Dedifferentiated amniotic fluid mesenchymal stem cell (primary cell): ENCODE results near the gene FAM107B.
A peak's percentile ranks its signal among the peaks of the same experiment; 100 is the strongest.

Experiments used
- DNase-seq: peaks from one replicate; pipeline ENCODE4 v3.0.0-alpha.2; 2016; ENCODE audit errors: extremely low spot score

FAM107B gene

GRCh38 chr10:14556285-14556956, 218.3 kb downstream of the FAM107B start:
- DNase-seq, result no peak

- no peak for DNase-seq
Measured at GRCh38 chr10:14555807-14556206, 218.9 kb downstream of the FAM107B start.

GRCh38 chr10:14554491-14555205, 220.0 kb downstream of the FAM107B start:
- DNase-seq, result no peak

GRCh38 chr10:14554091-14554490, 220.6 kb downstream of the FAM107B start:
- DNase-seq, result no peak

- DNase-seq, result peak; percentile 38
Measured at GRCh38 chr10:14553448-14553847, 221.2 kb downstream of the FAM107B start.

- DNase-seq, result no peak
Measured at GRCh38 chr10:14552015-14552414, 222.7 kb downstream of the FAM107B start.

GRCh38 chr10:14550471-14550981, 224.2 kb downstream of the FAM107B start:
- no peak for DNase-seq

- no peak for DNase-seq
Measured at GRCh38 chr10:14549496-14549895, 225.2 kb downstream of the FAM107B start.

GRCh38 chr10:14548970-14549369, 225.7 kb downstream of the FAM107B start:
- DNase-seq, result no peak

GRCh38 chr10:14548474-14548873, 226.2 kb downstream of the FAM107B start:
- DNase-seq, result no peak

- no peak for DNase-seq
Measured at GRCh38 chr10:14547816-14548215, 226.9 kb downstream of the FAM107B start.

- no peak for DNase-seq
Measured at GRCh38 chr10:14545827-14546226, 228.9 kb downstream of the FAM107B start.

- DNase-seq, result no peak
Measured at GRCh38 chr10:14543904-14544210, 230.8 kb downstream of the FAM107B start.

GRCh38 chr10:14543046-14543903, 231.4 kb downstream of the FAM107B start:
- no peak for DNase-seq

GRCh38 chr10:14541379-14541778, 233.3 kb downstream of the FAM107B start:
- no peak for DNase-seq

- no peak for DNase-seq
Measured at GRCh38 chr10:14540611-14541010, 234.1 kb downstream of the FAM107B start.

GRCh38 chr10:14540062-14540461, 234.6 kb downstream of the FAM107B start:
- no peak for DNase-seq

GRCh38 chr10:14539176-14539575, 235.5 kb downstream of the FAM107B start:
- no peak for DNase-seq

- DNase-seq, result peak; percentile 21
Measured at GRCh38 chr10:14536241-14537213, 238.2 kb downstream of the FAM107B start.

GRCh38 chr10:14535457-14536130, 239.1 kb downstream of the FAM107B start:
- no peak for DNase-seq

GRCh38 chr10:14534152-14534551, 240.5 kb downstream of the FAM107B start:
- DNase-seq, result no peak
